Uterus (tissue), 4 donors: ENCODE results near the gene PTPN1. TPM values are rescaled to one million over a fixed set of nuclear protein-coding genes. Genes with fewer than 3 reads are reported as not detected.

Source experiments
- DNase-seq, 2 donors: peaks; one replicate each; pipeline ENCODE4 v3.0.0-alpha.2; 2019 to 2020
- H3K27ac ChIP-seq, 2 donors: fragments of 200-600 bp; sonication (generic); 1 replicate in 1 of 2; 2 replicates in 1 of 2; pipeline ENCODE4 v1.5.1; 2016 to 2018
- H3K27me3 ChIP-seq, 2 donors: fragments of 200-600 bp; sonication (generic); one replicate each; pipeline ENCODE4 v1.5.1; 2018 to 2019; ENCODE audit warnings: control low read depth in 1 of 2
- H3K36me3 ChIP-seq, 2 donors: fragments of 200-600 bp; sonication (generic); one replicate each; pipeline ENCODE4 v1.5.1; 2019; ENCODE audit warnings: control low read depth in 1 of 2
- H3K4me1 ChIP-seq, 2 donors: fragments of 200-600 bp; sonication (generic); one replicate each; pipeline ENCODE4 v1.5.1; 2018 to 2019; ENCODE audit warnings: control low read depth in 1 of 2
- H3K4me3 ChIP-seq, 2 donors: fragments of 200-600 bp; sonication (generic); 1 replicate in 1 of 2; 2 replicates in 1 of 2; pipeline ENCODE4 v1.5.1; 2018 to 2019; ENCODE audit warnings: mild to moderate bottlenecking in 1 of 2
- H3K9me3 ChIP-seq, 2 donors: fragments of 200-600 bp; sonication (generic); one replicate each; pipeline ENCODE4 v1.5.1; 2019; ENCODE audit warnings: control low read depth in 1 of 2
- POLR2A ChIP-seq, 2 donors: fragments of 450-650 bp; IDR thresholded peaks; one replicate each; pipeline ENCODE4 v1.6.1; 2016; ENCODE audit warnings: antibody characterized with exemption in 2 of 2, mild to moderate bottlenecking in 1 of 2, moderate library complexity in 1 of 2
- intact Hi-C: fragments of 100-400 bp; cut with DNase I; formaldehyde crosslinking; loops from one replicate; pipeline ENCODE4 v1.15.1; 2023; ENCODE audit warnings: low total_unique reads
- total RNA-seq, 4 donors: library from RNA; depleted of rRNA in 3 of 4; stranded (reverse); fragments of >200 nt in 3 of 4; gene quantifications; one replicate each; pipeline versions ENCODE4 v1.1.0 to v1.2.4, GENCODE V29; 2014 to 2023
- TF ChIP-seq, protein P1 (sequence below), 4 experiments: fragments of 200-600 bp in 2 of 4; fragments of 450-650 bp in 2 of 4; sonication (generic) in 2 of 4; IDR thresholded peaks; one replicate each; pipeline ENCODE4 v1.5.1; 2016 to 2019; ENCODE audit warnings: antibody characterized with exemption in 4 of 4, mild to moderate bottlenecking in 2 of 4, moderate library complexity in 1 of 4
- donor health status: DM: yes; HTN: yes; CAD: no.

PTPN1 gene
- total RNA-seq, 4 donors from 2014 or later, result 14.1 to 33.9 (median 20.2) TPM

DNA sequence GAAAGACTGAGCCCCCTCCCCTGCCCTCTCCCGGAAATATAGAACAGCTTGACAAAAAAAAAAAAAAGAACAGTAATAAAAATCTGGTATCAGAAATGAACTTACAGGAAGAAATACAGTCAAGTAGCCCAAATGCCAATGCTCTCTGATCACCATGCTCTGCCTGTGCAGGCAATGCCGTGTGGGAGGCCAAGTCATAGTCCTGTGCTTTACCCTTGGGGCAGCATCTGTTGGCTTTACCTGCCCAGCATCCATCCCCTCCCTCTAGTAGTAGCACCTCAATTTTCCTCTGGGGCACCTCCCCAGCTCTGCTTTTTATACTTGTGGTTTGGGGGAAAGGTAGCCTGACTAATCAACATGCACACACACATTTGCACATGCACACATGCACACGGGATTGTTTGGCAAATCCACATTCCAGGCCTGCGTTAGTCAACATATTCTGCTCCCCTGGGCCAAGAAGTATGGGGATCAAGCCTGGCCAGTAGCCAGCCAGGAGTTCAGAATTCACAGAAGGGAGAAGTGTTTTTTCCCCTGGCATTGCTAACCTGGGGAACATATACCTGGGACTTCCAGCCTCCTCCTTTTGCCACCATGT, 111.0 kb downstream of the PTPN1 start:
- intact Hi-C loops, result loop anchor here (10.0 kb wide), 2 partner anchors 94 to 124 kb away; no protein-coding TSS in a partner anchor
- no peak for DNase-seq
- no peaks in the 10 kb centered on the region for H3K9me3 ChIP-seq
- H3K27me3 ChIP-seq, result no peaks in the 10 kb centered on the region
- H3K4me3 ChIP-seq, result no peak overlapping the region
- H3K36me3 ChIP-seq, result no peaks in the 10 kb centered on the region
- H3K4me1 ChIP-seq, result no peaks in the 10 kb centered on the region
- no peak overlapping the region for H3K27ac ChIP-seq
- no peak for TF ChIP-seq POLR2A (IDR thresholded peaks at IDR 0.05)
- TF ChIP-seq, protein P1, sequence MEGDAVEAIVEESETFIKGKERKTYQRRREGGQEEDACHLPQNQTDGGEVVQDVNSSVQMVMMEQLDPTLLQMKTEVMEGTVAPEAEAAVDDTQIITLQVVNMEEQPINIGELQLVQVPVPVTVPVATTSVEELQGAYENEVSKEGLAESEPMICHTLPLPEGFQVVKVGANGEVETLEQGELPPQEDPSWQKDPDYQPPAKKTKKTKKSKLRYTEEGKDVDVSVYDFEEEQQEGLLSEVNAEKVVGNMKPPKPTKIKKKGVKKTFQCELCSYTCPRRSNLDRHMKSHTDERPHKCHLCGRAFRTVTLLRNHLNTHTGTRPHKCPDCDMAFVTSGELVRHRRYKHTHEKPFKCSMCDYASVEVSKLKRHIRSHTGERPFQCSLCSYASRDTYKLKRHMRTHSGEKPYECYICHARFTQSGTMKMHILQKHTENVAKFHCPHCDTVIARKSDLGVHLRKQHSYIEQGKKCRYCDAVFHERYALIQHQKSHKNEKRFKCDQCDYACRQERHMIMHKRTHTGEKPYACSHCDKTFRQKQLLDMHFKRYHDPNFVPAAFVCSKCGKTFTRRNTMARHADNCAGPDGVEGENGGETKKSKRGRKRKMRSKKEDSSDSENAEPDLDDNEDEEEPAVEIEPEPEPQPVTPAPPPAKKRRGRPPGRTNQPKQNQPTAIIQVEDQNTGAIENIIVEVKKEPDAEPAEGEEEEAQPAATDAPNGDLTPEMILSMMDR (IDR thresholded peaks at IDR 0.05), result no peak

GRCh38 chr20:50624351-50625016, 114.3 kb downstream of the PTPN1 start:
- H3K4me1 ChIP-seq, result no peaks in the 10 kb centered on the region
- H3K9me3 ChIP-seq, result no peaks in the 10 kb centered on the region
- H3K27ac ChIP-seq, result no peak overlapping the region
- DNase-seq, result no peak
- no peak for TF ChIP-seq POLR2A (IDR thresholded peaks at IDR 0.05)
- TF ChIP-seq, protein P1 (IDR thresholded peaks at IDR 0.05), result no peak
- H3K4me3 ChIP-seq, result no peak overlapping the region
- no peaks in the 10 kb centered on the region for H3K36me3 ChIP-seq
- intact Hi-C loops, result loop anchor here (10.0 kb wide), 2 partner anchors 90 to 120 kb away; no protein-coding TSS in a partner anchor
- H3K27me3 ChIP-seq, result no peaks in the 10 kb centered on the region

- peak overlapping the region; percentile 56 to 61 for H3K27ac ChIP-seq
- intact Hi-C loops, result loop anchor here (10.0 kb wide), 2 partner anchors 89 to 119 kb away; no protein-coding TSS in a partner anchor
Measured at GRCh38 chr20:50625986-50626677, 115.9 kb downstream of the PTPN1 start.

DNA sequence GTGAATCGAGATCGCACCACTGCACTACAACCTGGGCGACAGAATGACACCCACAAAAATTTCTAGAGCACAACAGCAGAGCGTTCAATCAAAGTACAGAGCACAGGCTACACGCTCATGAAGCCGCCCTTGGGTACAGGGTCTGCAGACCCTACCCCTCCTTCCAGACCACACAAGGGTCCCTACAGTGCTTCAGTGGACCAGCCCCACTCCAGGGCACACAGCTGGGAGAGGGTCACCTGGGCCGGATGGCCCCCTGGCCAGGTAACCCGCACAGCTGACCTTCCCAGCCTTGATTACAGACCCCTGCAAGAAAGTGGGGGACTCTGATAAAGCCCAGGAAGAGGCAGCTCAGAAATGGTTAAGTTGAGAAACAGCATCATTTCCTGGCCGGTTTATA, 117.6 kb downstream of the PTPN1 start:
- DNase-seq, result no peak
- Histone ChIP-seq H3K27me3 (no peaks in the 10 kb centered on the region), H3K27ac (no peak overlapping the region), H3K4me3 (no peak overlapping the region), H3K4me1 (no peaks in the 10 kb centered on the region), H3K36me3 (no peaks in the 10 kb centered on the region), H3K9me3 (no peaks in the 10 kb centered on the region)
- intact Hi-C loops, result loop anchor here (10.0 kb wide), 2 partner anchors 87 to 117 kb away; no protein-coding TSS in a partner anchor
- TF ChIP-seq, protein P1 (IDR thresholded peaks at IDR 0.05), result no peak
- no peak for TF ChIP-seq POLR2A (IDR thresholded peaks at IDR 0.05)

More at GRCh38 chr20:50625986-50626677, 115.9 kb downstream of the PTPN1 start:
- no peak overlapping the region for H3K4me3 ChIP-seq
- H3K36me3 ChIP-seq, result no peaks in the 10 kb centered on the region
- no peaks in the 10 kb centered on the region for H3K4me1 ChIP-seq
- no peaks in the 10 kb centered on the region for H3K9me3 ChIP-seq
- DNase-seq, result peak; percentile 66 to 76
- H3K27me3 ChIP-seq, result no peaks in the 10 kb centered on the region
- TF ChIP-seq, protein P1 (IDR thresholded peaks at IDR 0.05), result peak; percentile 65 to 83 (median 74)
- TF ChIP-seq POLR2A (IDR thresholded peaks at IDR 0.05), result no peak
